Choroid plexus epithelial cell (primary cell): ENCODE measurements around the gene FRMPD2.

ENCODE experiments used
- DNase-seq: peaks from one replicate; pipeline ENCODE4 v3.0.0-alpha.2; 2010; ENCODE audit warnings: low read depth
- H3K4me3 ChIP-seq: 2 replicates; pipeline ENCODE4 v1.5.1; 2011; ENCODE audit warnings: low read depth, mild to moderate bottlenecking, control low read depth, low read length, moderate library complexity
- TF ChIP-seq, protein P1 (sequence below): conservative IDR thresholded peaks from 2 replicates; pipeline ENCODE4 v1.5.1; 2011; ENCODE audit warnings: low read depth, mild to moderate bottlenecking, control low read depth, inconsistent platforms, low read length, moderate library complexity

The FRMPD2 gene

DNA sequence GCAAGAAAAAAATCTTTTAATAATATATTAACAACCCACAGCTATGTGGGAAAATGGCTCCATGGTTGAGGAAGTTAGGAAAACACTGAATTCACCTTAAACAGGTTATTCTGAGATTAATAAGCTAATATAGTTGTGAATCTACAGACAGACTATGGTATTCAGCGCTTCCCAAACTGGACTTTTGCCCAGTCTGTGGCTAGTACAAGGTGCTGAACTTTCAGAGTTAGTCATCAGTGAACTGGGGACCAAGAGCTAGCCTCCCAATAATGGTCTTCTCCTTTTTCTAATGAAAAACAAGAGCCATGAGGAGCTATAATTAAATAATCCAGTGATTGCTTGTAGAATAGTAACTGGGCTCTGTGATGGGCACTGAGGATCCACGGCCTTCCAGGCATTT lies 65.3 kb downstream of the FRMPD2 start:
- peak; percentile 85 for DNase-seq
- TF ChIP-seq, protein P1, sequence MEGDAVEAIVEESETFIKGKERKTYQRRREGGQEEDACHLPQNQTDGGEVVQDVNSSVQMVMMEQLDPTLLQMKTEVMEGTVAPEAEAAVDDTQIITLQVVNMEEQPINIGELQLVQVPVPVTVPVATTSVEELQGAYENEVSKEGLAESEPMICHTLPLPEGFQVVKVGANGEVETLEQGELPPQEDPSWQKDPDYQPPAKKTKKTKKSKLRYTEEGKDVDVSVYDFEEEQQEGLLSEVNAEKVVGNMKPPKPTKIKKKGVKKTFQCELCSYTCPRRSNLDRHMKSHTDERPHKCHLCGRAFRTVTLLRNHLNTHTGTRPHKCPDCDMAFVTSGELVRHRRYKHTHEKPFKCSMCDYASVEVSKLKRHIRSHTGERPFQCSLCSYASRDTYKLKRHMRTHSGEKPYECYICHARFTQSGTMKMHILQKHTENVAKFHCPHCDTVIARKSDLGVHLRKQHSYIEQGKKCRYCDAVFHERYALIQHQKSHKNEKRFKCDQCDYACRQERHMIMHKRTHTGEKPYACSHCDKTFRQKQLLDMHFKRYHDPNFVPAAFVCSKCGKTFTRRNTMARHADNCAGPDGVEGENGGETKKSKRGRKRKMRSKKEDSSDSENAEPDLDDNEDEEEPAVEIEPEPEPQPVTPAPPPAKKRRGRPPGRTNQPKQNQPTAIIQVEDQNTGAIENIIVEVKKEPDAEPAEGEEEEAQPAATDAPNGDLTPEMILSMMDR: no peak
- H3K4me3 ChIP-seq: no peak overlapping the region

DNA sequence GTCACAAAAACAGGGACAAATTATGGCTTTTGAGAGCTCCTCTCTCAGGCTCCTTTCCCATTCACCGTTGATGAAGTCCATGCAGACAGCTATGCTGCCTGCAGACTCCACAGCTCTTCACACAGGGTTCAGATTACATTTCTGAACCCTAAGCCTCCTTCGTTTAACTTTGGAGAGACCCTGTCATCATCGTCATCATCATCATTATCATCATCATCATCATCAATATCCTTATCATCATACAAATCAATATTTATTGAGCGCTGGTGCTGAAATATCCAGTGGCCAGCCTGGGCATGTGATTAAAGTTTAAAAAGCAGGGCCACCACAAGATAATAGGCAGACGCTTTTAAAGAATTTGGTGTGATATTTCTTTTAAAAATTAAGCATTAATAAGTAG lies 66.6 kb downstream of the FRMPD2 start:
- H3K4me3 ChIP-seq: no peak overlapping the region
- DNase-seq: no peak
- TF ChIP-seq, protein P1: no peak

DNA sequence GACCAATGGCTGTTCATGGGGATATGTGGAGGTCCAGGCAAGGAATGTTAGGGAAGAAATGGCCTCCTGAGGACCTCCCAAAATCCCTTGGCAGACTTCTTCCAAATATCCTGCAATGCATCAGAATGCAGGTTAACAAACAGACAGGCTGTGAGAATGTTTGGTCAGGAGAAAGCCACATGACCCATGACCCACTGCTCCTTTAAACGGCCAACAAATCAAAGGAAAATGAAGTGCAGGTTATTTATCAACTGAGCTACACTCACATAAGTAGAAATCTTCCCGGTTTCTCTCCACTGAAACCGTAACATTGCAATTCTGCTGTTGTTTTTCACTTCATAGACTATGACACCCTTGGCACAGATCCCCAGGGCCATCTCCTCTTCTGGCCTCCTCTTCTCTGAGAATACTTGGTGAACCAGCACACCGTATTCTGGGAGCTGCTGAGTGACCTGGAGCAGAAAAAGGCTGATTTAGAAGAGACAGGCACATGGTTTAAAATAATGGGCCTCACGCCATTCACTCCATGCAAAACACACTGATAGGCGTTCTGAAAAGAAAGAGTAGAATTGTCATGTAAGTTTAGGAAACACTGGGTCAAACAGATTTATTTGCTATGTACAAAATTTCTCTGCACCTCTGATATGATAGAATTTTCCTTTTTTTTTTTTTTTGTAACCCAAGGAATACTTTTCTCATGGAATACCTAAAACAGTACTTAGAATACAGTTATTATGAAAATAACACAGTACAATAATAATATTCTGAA lies 67.8 kb downstream of the FRMPD2 start:
- TF ChIP-seq, protein P1: no peak
- H3K4me3 ChIP-seq: no peak overlapping the region
- no peak for DNase-seq

DNA sequence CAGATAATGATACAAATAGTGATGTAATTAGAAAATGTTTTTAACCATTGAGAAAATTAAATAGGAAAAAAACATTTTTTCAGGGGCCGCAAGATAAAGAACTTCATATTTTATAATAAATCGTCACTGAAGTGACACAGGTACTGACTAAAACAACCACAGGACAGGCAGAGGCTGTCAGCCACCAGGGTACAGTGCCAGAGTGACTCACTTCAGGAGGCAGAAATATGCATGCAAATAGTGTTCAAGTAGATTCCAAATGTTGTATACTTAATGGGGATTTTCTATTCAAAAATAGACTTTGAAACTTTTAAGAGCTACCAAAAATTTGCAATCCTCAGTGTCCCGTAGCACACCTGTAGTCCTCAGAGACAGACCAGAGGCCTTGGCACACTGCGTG lies 68.6 kb downstream of the FRMPD2 start:
- DNase-seq: no peak
- TF ChIP-seq, protein P1: no peak
- H3K4me3 ChIP-seq: no peak overlapping the region

DNA sequence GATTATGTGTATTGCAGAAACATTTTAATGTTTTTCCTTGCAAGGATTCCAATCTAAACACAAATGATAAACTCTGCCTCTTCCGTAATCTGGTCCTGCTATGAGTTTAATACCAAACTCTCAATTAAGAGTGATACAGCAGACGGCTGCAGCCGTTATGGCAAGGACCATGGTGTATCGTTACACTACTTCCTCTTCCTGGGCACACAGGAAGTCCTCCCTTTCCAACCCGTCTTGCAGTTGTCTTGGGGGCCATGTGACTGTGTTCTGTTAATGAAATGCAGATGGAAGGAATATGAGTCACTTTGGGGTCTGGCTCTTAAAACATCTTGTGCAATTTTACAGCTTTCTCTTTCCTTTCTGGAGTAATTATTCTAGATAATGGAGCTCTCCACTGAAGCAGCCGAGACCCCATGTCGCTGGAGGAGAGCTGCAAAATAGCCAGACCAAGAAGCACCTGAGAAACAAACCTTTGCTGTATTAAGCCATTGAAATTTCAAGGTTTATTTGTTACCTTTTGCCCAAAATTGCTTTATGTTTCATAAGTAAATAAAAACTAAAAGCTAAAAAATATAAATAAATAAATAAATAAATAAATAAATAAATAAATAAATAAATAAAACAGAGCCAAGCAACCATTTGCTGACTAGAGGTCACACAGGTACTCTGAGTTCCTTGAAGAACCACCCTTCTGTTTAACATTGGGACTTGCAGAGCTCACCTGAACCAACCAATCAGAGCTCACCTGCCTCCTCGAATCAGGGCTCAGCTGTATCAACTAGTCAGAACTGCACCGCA lies 74.7 kb downstream of the FRMPD2 start:
- DNase-seq: peak; percentile 84
- TF ChIP-seq, protein P1: no peak
- H3K4me3 ChIP-seq: peak overlapping the region; percentile 11

DNA sequence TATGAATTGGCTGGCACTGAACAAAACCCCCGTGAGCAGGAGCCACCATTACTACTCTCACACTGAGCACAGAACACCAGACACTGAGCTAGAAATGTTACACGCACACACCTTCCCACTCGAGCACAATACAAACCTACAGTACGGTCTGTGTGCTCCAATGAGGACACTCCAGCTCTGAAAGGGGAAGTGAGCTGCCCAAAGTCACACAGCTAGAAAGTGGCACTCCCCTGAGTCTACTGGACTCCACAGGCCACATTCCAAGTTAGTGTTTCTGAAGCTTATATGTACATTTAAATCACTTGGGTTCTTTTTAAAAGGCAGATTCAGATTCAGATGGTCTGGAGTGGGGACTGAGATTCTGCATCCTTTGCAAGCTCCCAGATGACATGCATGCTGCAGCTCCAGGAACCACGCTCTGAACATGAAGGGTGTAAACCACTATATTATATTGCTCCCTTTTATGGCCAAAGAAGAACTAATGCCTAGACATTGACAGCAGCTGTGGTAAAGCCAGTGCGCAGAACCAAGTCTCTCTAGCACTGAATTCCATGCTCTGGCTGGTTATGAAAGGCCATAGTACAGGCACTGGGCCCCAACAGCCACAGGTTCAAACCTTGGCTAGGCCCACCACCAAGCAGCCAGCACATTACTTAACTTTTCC lies 77.1 kb downstream of the FRMPD2 start:
- TF ChIP-seq, protein P1: no peak
- H3K4me3 ChIP-seq: no peak overlapping the region
- DNase-seq: no peak
